Osteoblast (primary cell): ENCODE measurements around the gene INHBB. TPM values are rescaled to one million over a fixed set of nuclear protein-coding genes. Genes with fewer than 3 reads are reported as not detected.

Experiments used
- DNase-seq: peaks from one replicate; pipeline ENCODE4 v3.0.0; 2011; ENCODE audit warnings: low spot score, mixed read lengths; ENCODE audit not compliant: insufficient read length; ENCODE audit errors: missing footprints
- H2AFZ ChIP-seq: 2 replicates; pipeline ENCODE4 v1.6.0; 2011; ENCODE audit warnings: mild to moderate bottlenecking, low read length
- H3K27ac ChIP-seq: 2 replicates; pipeline ENCODE4 v1.5.1; 2011; ENCODE audit warnings: mild to moderate bottlenecking, low read depth, low read length, moderate library complexity
- H3K27me3 ChIP-seq: 2 replicates; pipeline ENCODE4 v1.6.0; 2012; ENCODE audit warnings: mild to moderate bottlenecking, control low read depth, inconsistent platforms, low read length, moderate library complexity; ENCODE audit not compliant: insufficient read depth
- H3K36me3 ChIP-seq: 2 replicates; pipeline ENCODE4 v1.5.1; 2011; ENCODE audit warnings: mild to moderate bottlenecking, low read length, control low read depth, moderate library complexity; ENCODE audit not compliant: insufficient read depth
- H3K4me1 ChIP-seq: 2 replicates; pipeline ENCODE4 v1.5.1; 2011; ENCODE audit warnings: mild to moderate bottlenecking, low read length, control low read depth, moderate library complexity; ENCODE audit not compliant: insufficient read depth
- H3K4me2 ChIP-seq: 2 replicates; pipeline ENCODE4 v1.6.0; 2011; ENCODE audit warnings: mild to moderate bottlenecking, low read length; ENCODE audit not compliant: insufficient read depth
- H3K4me3 ChIP-seq: fragments of 200-600 bp; sonication (generic); 3 replicates; pipeline ENCODE4 v1.5.1; 2012; ENCODE audit warnings: mild to moderate bottlenecking, low read length, inconsistent platforms; ENCODE audit not compliant: insufficient read depth
- H3K79me2 ChIP-seq: 2 replicates; pipeline ENCODE4 v1.6.0; 2012; ENCODE audit warnings: mild to moderate bottlenecking, low read length, control low read depth, inconsistent platforms; ENCODE audit not compliant: insufficient read depth
- H3K9me3 ChIP-seq: 2 replicates; pipeline ENCODE4 v1.5.1; 2011; ENCODE audit warnings: low read depth, low read length, control low read depth
- H4K20me1 ChIP-seq: 2 replicates; pipeline ENCODE4 v1.6.0; 2012; ENCODE audit warnings: mild to moderate bottlenecking, low read length, control low read depth; ENCODE audit not compliant: insufficient read depth
- total RNA-seq: library from RNA; depleted of rRNA; stranded (reverse); fragments of >200 nt; gene quantifications from 2 replicates; pipeline ENCODE4 v1.2.3, GENCODE V29; 2012
- TF ChIP-seq, protein P1 (sequence below): IDR thresholded peaks from 2 replicates; pipeline ENCODE4 v1.5.1; 2011; ENCODE audit warnings: mild to moderate bottlenecking, low read depth, low read length, moderate library complexity; ENCODE audit errors: extremely low read depth

The INHBB gene
- total RNA-seq, 1 donor = under 0.01 TPM

DNA sequence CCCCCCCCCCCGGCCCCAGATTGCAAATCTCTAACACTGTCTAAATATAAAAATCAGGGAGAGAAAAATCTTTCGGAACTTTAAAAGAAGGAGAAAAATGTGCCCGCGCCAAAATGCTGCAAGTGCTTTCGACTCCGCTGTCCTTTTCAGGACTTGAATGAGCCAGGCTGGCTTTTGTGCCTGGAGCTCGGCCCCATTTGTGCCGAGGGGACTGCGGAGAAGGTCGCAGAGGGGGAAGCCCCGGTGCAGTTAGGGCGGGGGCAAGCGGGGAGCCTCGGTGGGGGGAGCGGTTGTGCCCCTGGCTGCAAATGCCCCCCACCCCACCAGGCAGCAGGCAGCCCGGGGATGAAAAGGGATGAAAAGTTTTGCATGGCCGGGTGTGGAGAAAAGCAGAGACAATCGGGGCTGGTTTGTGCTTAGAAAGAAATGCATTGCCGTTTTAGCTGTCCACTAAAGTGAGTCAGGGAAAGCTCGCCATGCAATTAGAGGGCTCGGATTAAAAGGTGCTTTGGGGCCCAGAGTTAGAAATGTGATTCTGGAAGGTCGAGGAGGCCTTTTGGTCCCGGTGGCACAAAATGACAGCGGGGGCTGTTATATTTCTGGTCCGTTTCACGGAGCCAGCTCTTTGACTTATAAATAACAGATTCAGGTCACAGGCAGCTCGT, 1.6 kb downstream of the INHBB start:
- no peaks in the 10 kb centered on the region for H3K36me3 ChIP-seq
- TF ChIP-seq, protein P1, sequence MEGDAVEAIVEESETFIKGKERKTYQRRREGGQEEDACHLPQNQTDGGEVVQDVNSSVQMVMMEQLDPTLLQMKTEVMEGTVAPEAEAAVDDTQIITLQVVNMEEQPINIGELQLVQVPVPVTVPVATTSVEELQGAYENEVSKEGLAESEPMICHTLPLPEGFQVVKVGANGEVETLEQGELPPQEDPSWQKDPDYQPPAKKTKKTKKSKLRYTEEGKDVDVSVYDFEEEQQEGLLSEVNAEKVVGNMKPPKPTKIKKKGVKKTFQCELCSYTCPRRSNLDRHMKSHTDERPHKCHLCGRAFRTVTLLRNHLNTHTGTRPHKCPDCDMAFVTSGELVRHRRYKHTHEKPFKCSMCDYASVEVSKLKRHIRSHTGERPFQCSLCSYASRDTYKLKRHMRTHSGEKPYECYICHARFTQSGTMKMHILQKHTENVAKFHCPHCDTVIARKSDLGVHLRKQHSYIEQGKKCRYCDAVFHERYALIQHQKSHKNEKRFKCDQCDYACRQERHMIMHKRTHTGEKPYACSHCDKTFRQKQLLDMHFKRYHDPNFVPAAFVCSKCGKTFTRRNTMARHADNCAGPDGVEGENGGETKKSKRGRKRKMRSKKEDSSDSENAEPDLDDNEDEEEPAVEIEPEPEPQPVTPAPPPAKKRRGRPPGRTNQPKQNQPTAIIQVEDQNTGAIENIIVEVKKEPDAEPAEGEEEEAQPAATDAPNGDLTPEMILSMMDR = no peak
- H3K79me2 ChIP-seq = no peaks in the 10 kb centered on the region
- peaks cover 32% of the 10 kb centered on the region for H3K27me3 ChIP-seq
- DNase-seq = peak; percentile 92
- H3K4me1 ChIP-seq = peaks cover 15% of the 10 kb centered on the region
- peak overlapping the region; percentile 72 for H3K4me2 ChIP-seq
- H3K9me3 ChIP-seq = no peaks in the 10 kb centered on the region
- no peak overlapping the region for H3K27ac ChIP-seq
- peaks cover 4% of the 10 kb centered on the region for H4K20me1 ChIP-seq
- H3K4me3 ChIP-seq = peak overlapping the region; percentile 54
- no peak overlapping the region for H2AFZ ChIP-seq

DNA sequence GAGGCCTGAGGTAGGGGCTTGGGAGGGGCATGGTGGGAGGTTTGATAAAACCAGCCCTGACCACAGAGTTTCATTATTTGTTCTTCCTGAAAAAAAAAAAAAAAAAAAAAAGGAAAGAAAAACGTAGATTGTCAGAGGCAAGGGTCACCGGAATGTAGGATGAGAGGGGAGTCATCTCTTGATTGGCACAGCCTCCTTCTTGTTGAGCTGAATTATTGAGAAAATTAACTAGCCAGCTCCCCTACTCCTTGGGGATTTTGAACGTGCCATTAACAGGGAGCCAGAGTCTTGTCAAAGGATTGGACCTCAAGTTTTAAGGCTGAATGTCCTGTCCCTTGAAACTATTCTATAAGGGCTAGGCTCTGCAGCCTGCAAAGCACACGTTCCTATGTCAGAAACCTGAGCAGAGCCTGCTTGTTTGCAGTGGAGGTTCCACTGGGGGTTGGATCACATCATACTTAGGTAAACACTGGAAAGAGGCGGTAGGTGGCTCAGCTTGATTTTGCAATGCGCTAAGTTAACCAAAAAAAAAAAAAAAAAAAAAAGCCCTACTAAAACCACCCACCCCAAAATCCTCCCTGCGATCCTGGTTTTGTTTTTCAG, 2.3 kb downstream of the INHBB start:
- Histone ChIP-seq H3K27ac (no peak overlapping the region), H3K36me3 (no peaks in the 10 kb centered on the region), H3K4me3 (no peak overlapping the region), H4K20me1 (peaks cover 4% of the 10 kb centered on the region), H3K9me3 (no peaks in the 10 kb centered on the region), H3K79me2 (no peaks in the 10 kb centered on the region), H3K4me2 (no peak overlapping the region), H3K27me3 (peaks cover 25% of the 10 kb centered on the region), H2AFZ (no peak overlapping the region), H3K4me1 (peaks cover 14% of the 10 kb centered on the region)
- peak; percentile 64 for DNase-seq
- TF ChIP-seq, protein P1 = no peak

DNA sequence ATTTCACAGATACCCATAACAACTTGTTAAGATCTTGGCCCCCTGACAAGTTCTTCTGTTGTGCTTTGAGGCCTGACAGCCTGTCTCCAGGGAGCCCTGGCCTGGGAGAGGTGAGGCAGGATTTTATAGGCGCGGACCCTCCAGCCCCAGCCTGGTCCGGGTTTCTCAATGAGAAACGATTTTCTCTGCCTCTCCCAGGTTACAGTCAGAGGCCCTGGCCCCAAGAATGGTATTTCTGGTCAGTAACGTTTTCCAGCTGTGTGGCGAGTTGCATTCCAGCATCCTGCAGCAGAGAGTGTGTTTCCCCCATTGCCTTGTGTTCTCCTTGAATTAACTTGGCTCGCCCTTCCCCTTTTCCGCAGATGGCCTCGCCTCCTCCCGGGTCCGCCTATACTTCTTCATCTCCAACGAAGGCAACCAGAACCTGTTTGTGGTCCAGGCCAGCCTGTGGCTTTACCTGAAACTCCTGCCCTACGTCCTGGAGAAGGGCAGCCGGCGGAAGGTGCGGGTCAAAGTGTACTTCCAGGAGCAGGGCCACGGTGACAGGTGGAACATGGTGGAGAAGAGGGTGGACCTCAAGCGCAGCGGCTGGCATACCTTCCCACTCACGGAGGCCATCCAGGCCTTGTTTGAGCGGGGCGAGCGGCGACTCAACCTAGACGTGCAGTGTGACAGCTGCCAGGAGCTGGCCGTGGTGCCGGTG, 3.0 kb downstream of the INHBB start:
- H3K36me3 ChIP-seq = no peaks in the 10 kb centered on the region
- TF ChIP-seq, protein P1 = no peak
- H3K79me2 ChIP-seq = no peaks in the 10 kb centered on the region
- peak; percentile 82 for DNase-seq
- H3K4me1 ChIP-seq = peaks cover 7% of the 10 kb centered on the region
- H3K27me3 ChIP-seq = peaks cover 20% of the 10 kb centered on the region
- H3K9me3 ChIP-seq = no peaks in the 10 kb centered on the region
- no peak overlapping the region for H3K4me2 ChIP-seq
- H3K27ac ChIP-seq = no peak overlapping the region
- H3K4me3 ChIP-seq = no peak overlapping the region
- peaks cover 4% of the 10 kb centered on the region for H4K20me1 ChIP-seq
- H2AFZ ChIP-seq = no peak overlapping the region

DNA sequence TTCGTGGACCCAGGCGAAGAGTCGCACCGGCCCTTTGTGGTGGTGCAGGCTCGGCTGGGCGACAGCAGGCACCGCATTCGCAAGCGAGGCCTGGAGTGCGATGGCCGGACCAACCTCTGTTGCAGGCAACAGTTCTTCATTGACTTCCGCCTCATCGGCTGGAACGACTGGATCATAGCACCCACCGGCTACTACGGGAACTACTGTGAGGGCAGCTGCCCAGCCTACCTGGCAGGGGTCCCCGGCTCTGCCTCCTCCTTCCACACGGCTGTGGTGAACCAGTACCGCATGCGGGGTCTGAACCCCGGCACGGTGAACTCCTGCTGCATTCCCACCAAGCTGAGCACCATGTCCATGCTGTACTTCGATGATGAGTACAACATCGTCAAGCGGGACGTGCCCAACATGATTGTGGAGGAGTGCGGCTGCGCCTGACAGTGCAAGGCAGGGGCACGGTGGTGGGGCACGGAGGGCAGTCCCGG, 3.5 kb downstream of the INHBB start:
- peak; percentile 89 for DNase-seq
- Histone ChIP-seq H3K27me3 (peaks cover 17% of the 10 kb centered on the region), H3K27ac (no peak overlapping the region), H3K4me1 (peaks cover 6% of the 10 kb centered on the region), H3K4me2 (no peak overlapping the region), H3K4me3 (no peak overlapping the region), H3K36me3 (no peaks in the 10 kb centered on the region), H3K79me2 (no peaks in the 10 kb centered on the region), H2AFZ (no peak overlapping the region), H4K20me1 (peaks cover 4% of the 10 kb centered on the region), H3K9me3 (no peaks in the 10 kb centered on the region)
- TF ChIP-seq, protein P1 = no peak
